ENCODE data around the gene DMRTC2. TPM values are rescaled to one million over a fixed set of nuclear protein-coding genes. Genes with fewer than 3 reads are reported as not detected.
A peak's percentile ranks its signal among the peaks of the same experiment; 100 is the strongest.

DMRTC2 gene
- total RNA-seq, 1 experiment from 2014 or later: not detected

- H3K9me2 ChIP-seq (replicated peaks; ENCODE audit: low read length): no peaks in the 10 kb centered on the region
- no peaks in the 10 kb centered on the region for H3K27me3 ChIP-seq (ENCODE audit: low read length)
- H3K36me3 ChIP-seq (ENCODE audit: low read depth, low read length): peaks cover 6% of the 10 kb centered on the region
- ATAC-seq (no peak), DNase-seq (no peak)
- POLR2A ChIA-PET (ENCODE audit: unreplicated experiment): no interaction called here
- TF ChIP-seq CTCF (conservative IDR thresholded peaks at IDR 0.05; ENCODE audit: low read depth, low read length) (no peak), EZH2phosphoT487 (IDR thresholded peaks at IDR 0.05; ENCODE audit: borderline replicate concordance, low read length) (no peak), EZH2 (IDR thresholded peaks at IDR 0.05; ENCODE audit: low read length, unreplicated experiment) (no peak)
- H3K4me1 ChIP-seq (ENCODE audit: insufficient read depth, low read length): peaks cover 24% of the 10 kb centered on the region
- H3K79me2 ChIP-seq (ENCODE audit: low read length): peaks cover 23% of the 10 kb centered on the region
- H3K27ac ChIP-seq (ENCODE audit: low read length): no peak overlapping the region
- no TSS peak for BruUV-seq (replicated peaks)
- no peaks in the 10 kb centered on the region for H3K9me3 ChIP-seq (ENCODE audit: low read length)
- CTCF ChIA-PET: no interaction called here
- intact Hi-C loops (cut with micrococcal nuclease): no loop called here
- H3K4me2 ChIP-seq (ENCODE audit: low read length): no peak overlapping the region
- no peaks in the 10 kb centered on the region for H4K20me1 ChIP-seq (ENCODE audit: low read length)
- H3F3A ChIP-seq (ENCODE audit: low read length, unreplicated experiment): no peaks in the 10 kb centered on the region
- no peak overlapping the region for H3K9ac ChIP-seq (ENCODE audit: low read length)
- H3K4me3 ChIP-seq (ENCODE audit: low read length): no peak overlapping the region
- H2AFZ ChIP-seq (ENCODE audit: low read length): no peak overlapping the region
Measured at GRCh38 chr19:41890936-41891335, 46.1 kb downstream of the DMRTC2 start.

GRCh38 chr19:41892173-41892902, 47.5 kb downstream of the DMRTC2 start:
- no peaks in the 10 kb centered on the region for H3K9me2 ChIP-seq (replicated peaks; ENCODE audit: low read length)
- no peak overlapping the region for H2AFZ ChIP-seq (ENCODE audit: low read length)
- H3K4me3 ChIP-seq (ENCODE audit: low read length): no peak overlapping the region
- intact Hi-C loops (cut with micrococcal nuclease): no loop called here
- no TSS peak for BruUV-seq (replicated peaks)
- peaks cover 10% of the 10 kb centered on the region for H3K4me1 ChIP-seq (ENCODE audit: insufficient read depth, low read length)
- DNase-seq: no peak
- H3K27me3 ChIP-seq (ENCODE audit: low read length): no peaks in the 10 kb centered on the region
- ATAC-seq: no peak
- ChIA-PET POLR2A (ENCODE audit: unreplicated experiment) (no interaction called here), CTCF (no interaction called here)
- H3K9ac ChIP-seq (ENCODE audit: low read length): no peak overlapping the region
- H3K36me3 ChIP-seq (ENCODE audit: low read depth, low read length): peaks cover 6% of the 10 kb centered on the region
- no peak overlapping the region for H3K4me2 ChIP-seq (ENCODE audit: low read length)
- no peak overlapping the region for H3K27ac ChIP-seq (ENCODE audit: low read length)
- peaks cover 10% of the 10 kb centered on the region; the same call in 1 of the 2 replicates for H3K79me2 ChIP-seq (ENCODE audit: low read length)
- no peaks in the 10 kb centered on the region for H3F3A ChIP-seq (ENCODE audit: low read length, unreplicated experiment)
- TF ChIP-seq EZH2phosphoT487 (IDR thresholded peaks at IDR 0.05; ENCODE audit: borderline replicate concordance, low read length): no peak
- no peak for TF ChIP-seq EZH2 (IDR thresholded peaks at IDR 0.05; ENCODE audit: low read length, unreplicated experiment)
- no peak for TF ChIP-seq CTCF (conservative IDR thresholded peaks at IDR 0.05; ENCODE audit: low read depth, low read length)
- no peaks in the 10 kb centered on the region for H4K20me1 ChIP-seq (ENCODE audit: low read length)
- no peaks in the 10 kb centered on the region for H3K9me3 ChIP-seq (ENCODE audit: low read length)

- intact Hi-C loops (cut with micrococcal nuclease): no loop called here
- BruUV-seq (replicated peaks): no TSS peak
- H3K4me2 ChIP-seq (ENCODE audit: low read length): no peak overlapping the region
- peak; percentile 24; the same call in 1 of the 2 replicates for ATAC-seq
- DNase-seq: no peak
- peaks cover under 1% of the 10 kb centered on the region; the same call in 1 of the 2 replicates for H3K79me2 ChIP-seq (ENCODE audit: low read length)
- H3K36me3 ChIP-seq (ENCODE audit: low read depth, low read length): peaks cover 6% of the 10 kb centered on the region
- H3K9ac ChIP-seq (ENCODE audit: low read length): no peak overlapping the region
- no peak overlapping the region for H3K4me3 ChIP-seq (ENCODE audit: low read length)
- no peaks in the 10 kb centered on the region for H3K9me3 ChIP-seq (ENCODE audit: low read length)
- no peaks in the 10 kb centered on the region for H3K27me3 ChIP-seq (ENCODE audit: low read length)
- no peaks in the 10 kb centered on the region for H3K4me1 ChIP-seq (ENCODE audit: insufficient read depth, low read length)
- TF ChIP-seq EZH2phosphoT487 (IDR thresholded peaks at IDR 0.05; ENCODE audit: borderline replicate concordance, low read length) (no peak), CTCF (conservative IDR thresholded peaks at IDR 0.05; ENCODE audit: low read depth, low read length) (no peak; the same call in 1 of the 2 replicates), EZH2 (IDR thresholded peaks at IDR 0.05; ENCODE audit: low read length, unreplicated experiment) (no peak)
- H3K9me2 ChIP-seq (replicated peaks; ENCODE audit: low read length): no peaks in the 10 kb centered on the region
- ChIA-PET CTCF (no interaction called here), POLR2A (ENCODE audit: unreplicated experiment) (no interaction called here)
- H3K27ac ChIP-seq (ENCODE audit: low read length): no peak overlapping the region
- H4K20me1 ChIP-seq (ENCODE audit: low read length): no peaks in the 10 kb centered on the region
- no peaks in the 10 kb centered on the region for H3F3A ChIP-seq (ENCODE audit: low read length, unreplicated experiment)
- no peak overlapping the region for H2AFZ ChIP-seq (ENCODE audit: low read length)
Measured at GRCh38 chr19:41893899-41894298, 49.1 kb downstream of the DMRTC2 start.
